ENCODE measurements around the gene KRTAP20-2. TPM values are rescaled to one million over a fixed set of nuclear protein-coding genes. Genes with fewer than 3 reads are reported as not detected.

KRTAP20-2 gene
- total RNA-seq (not detected in 2 replicates), polyA plus RNA-seq (not detected in 2 replicates), polyA minus RNA-seq (not detected in 2 replicates)
- not detected for total RNA-seq (2013)

GRCh38 chr21:30634906-30635305 lies at the start of gene KRTAP20-2:
Gene KRTAP20-2, plus strand, starts transcription at chr21:30635206. Its CDS starts 58 bp downstream, at chr21:30635264.
- H3K79me2 ChIP-seq (ENCODE audit: control insufficient read depth, insufficient read depth, low read length): no peaks in the 10 kb centered on the region
- Mint-ChIP-seq H3K9me3 (ENCODE audit: insufficient read depth) (peaks cover 9% of the 10 kb centered on the region), H3K27ac (no peak within 1 kb of the TSS), H3K27me3 (no peaks in the 10 kb centered on the region), H3K4me1 (no peaks in the 10 kb centered on the region), H3K4me3 (no peak within 1 kb of the TSS)
- ATAC-seq (ENCODE audit: low read depth) (no peak), DNase-seq (no peak)
- no peaks in the 10 kb centered on the region for H3K27me3 ChIP-seq (replicated peaks in 1 of 4; ENCODE audit: control extremely low read depth in 1 of 4, control insufficient read depth in 3 of 4, insufficient read depth in 4 of 4, low read length in 3 of 4)
- H4K20me1 ChIP-seq (ENCODE audit: control insufficient read depth, insufficient read depth, low read length, poor library complexity, severe bottlenecking): no peaks in the 10 kb centered on the region
- ChIA-PET CTCF (no interaction called here), POLR2A (no interaction called here)
- H3K9me3 ChIP-seq (ENCODE audit: control extremely low read depth in 1 of 3, control insufficient read depth in 2 of 3, insufficient read depth in 1 of 3, low read length in 2 of 3): peaks cover 0 to 2% (median 0%) of the 10 kb centered on the region in 3 donors
- no peaks in the 10 kb centered on the region for H3K4me1 ChIP-seq (ENCODE audit: control insufficient read depth in 2 of 2, insufficient read depth in 2 of 2, low read length in 2 of 2)
- WGBS (ENCODE audit: insufficient coverage): no CpG with 5 or more reads among the region's 1 CpG
- no peak within 1 kb of the TSS for H3K4me2 ChIP-seq (replicated peaks; ENCODE audit: low read depth, low read length, poor library complexity, severe bottlenecking)
- H2AFZ ChIP-seq (ENCODE audit: insufficient read depth, low read depth, low read length, poor library complexity, severe bottlenecking): no peak within 1 kb of the TSS
- H3K4me3 ChIP-seq (ENCODE audit: control extremely low read depth in 1 of 5, extremely low read depth in 1 of 5, insufficient read depth in 1 of 5, low read depth in 2 of 5, low read length in 4 of 5): no peak within 1 kb of the TSS
- no peak for TF ChIP-seq EZH2 (IDR thresholded peaks at IDR 0.05; ENCODE audit: borderline replicate concordance, insufficient read depth, low read depth, low read length, poor library complexity, severe bottlenecking)
- no peak for TF ChIP-seq CTCF (IDR thresholded peaks at IDR 0.05)
- no peak within 1 kb of the TSS for H3K27ac ChIP-seq (ENCODE audit: low read length in 2 of 2)
- H3K36me3 ChIP-seq (replicated peaks in 1 of 2; ENCODE audit: control extremely low read depth in 1 of 2, control insufficient read depth in 1 of 2, extremely low read depth in 1 of 2, insufficient read depth in 2 of 2, low read length in 1 of 2): no peaks in the 10 kb centered on the region
- intact Hi-C loops (cut with micrococcal nuclease): no loop called here
- H3K9ac ChIP-seq (ENCODE audit: low read length): no peak within 1 kb of the TSS

- no peaks in the 10 kb centered on the region for H3K4me1 Mint-ChIP-seq
- Histone ChIP-seq H3K27me3 (replicated peaks in 1 of 4; ENCODE audit: control extremely low read depth in 1 of 4, control insufficient read depth in 3 of 4, insufficient read depth in 4 of 4, low read length in 3 of 4) (no peaks in the 10 kb centered on the region), H4K20me1 (ENCODE audit: control insufficient read depth, insufficient read depth, low read length, poor library complexity, severe bottlenecking) (no peaks in the 10 kb centered on the region), H3K4me2 (replicated peaks; ENCODE audit: low read depth, low read length, poor library complexity, severe bottlenecking) (no peak within 1 kb of the TSS), H3K4me1 (ENCODE audit: control insufficient read depth in 2 of 2, insufficient read depth in 2 of 2, low read length in 2 of 2) (no peaks in the 10 kb centered on the region), H3K36me3 (replicated peaks in 1 of 2; ENCODE audit: control extremely low read depth in 1 of 2, control insufficient read depth in 1 of 2, extremely low read depth in 1 of 2, insufficient read depth in 2 of 2, low read length in 1 of 2) (no peaks in the 10 kb centered on the region), H3K27ac (ENCODE audit: low read length in 2 of 2) (no peak within 1 kb of the TSS), H3K79me2 (ENCODE audit: control insufficient read depth, insufficient read depth, low read length) (no peaks in the 10 kb centered on the region), H3K9ac (ENCODE audit: low read length) (no peak within 1 kb of the TSS), H3K9me3 (ENCODE audit: control extremely low read depth in 1 of 3, control insufficient read depth in 2 of 3, insufficient read depth in 1 of 3, low read length in 2 of 3) (peaks cover 0 to 4% (median 3%) of the 10 kb centered on the region in 3 donors), H3K4me3 (ENCODE audit: control extremely low read depth in 1 of 5, extremely low read depth in 1 of 5, insufficient read depth in 1 of 5, low read depth in 2 of 5, low read length in 4 of 5) (no peak within 1 kb of the TSS), H2AFZ (ENCODE audit: insufficient read depth, low read depth, low read length, poor library complexity, severe bottlenecking) (no peak within 1 kb of the TSS)
- TF ChIP-seq CTCF (IDR thresholded peaks at IDR 0.05) (no peak), EZH2 (IDR thresholded peaks at IDR 0.05; ENCODE audit: borderline replicate concordance, insufficient read depth, low read depth, low read length, poor library complexity, severe bottlenecking) (no peak)
- H3K9me3 Mint-ChIP-seq (ENCODE audit: insufficient read depth): peaks cover 3% of the 10 kb centered on the region
- CTCF ChIA-PET: no interaction called here
- H3K27me3 Mint-ChIP-seq: no peaks in the 10 kb centered on the region
- no peak within 1 kb of the TSS for H3K4me3 Mint-ChIP-seq
- no peak within 1 kb of the TSS for H3K27ac Mint-ChIP-seq
- ATAC-seq (ENCODE audit: low read depth): no peak
- intact Hi-C loops (cut with micrococcal nuclease): no loop called here
- no peak for DNase-seq
- POLR2A ChIA-PET: no interaction called here
Measured at GRCh38 chr21:30590297-30590696, 44.7 kb upstream of the KRTAP20-2 start, which contains the start of gene KRTAP22-2. Gene KRTAP22-2, minus strand, starts transcription at chr21:30590397.
